T-helper 1 cell treated with Interleukin-12 subunit alpha and Interleukin-12 subunit beta and Interleukin-4 antibody, amounts not matched to agents 30 ng/mL and 1 ng/mL, for 36 hours (primary cell): ENCODE measurements around the gene CIAO2A. TPM values are rescaled to one million over a fixed set of nuclear protein-coding genes. Genes with fewer than 3 reads are reported as not detected.

Experiments used
- intact Hi-C: fragments of 100-400 bp; cut with micrococcal nuclease; formaldehyde crosslinking; loops from one replicate; pipeline ENCODE4 v1.15.1; 2024
- total RNA-seq: library from RNA; stranded (reverse); gene quantifications from 2 replicates; pipeline ENCODE4 v1.2.3, GENCODE V29; 2022

CIAO2A gene
- total RNA-seq, 1 donor from 2014 or later, result 64.2 TPM

GRCh38 chr15:64112073-64112772 lies 18.6 kb upstream of the CIAO2A start:
- intact Hi-C loops, result loop anchor here (5.0 kb wide), 1 partner anchor 40 kb away; the partner anchor contains the start of gene SNX22

DNA sequence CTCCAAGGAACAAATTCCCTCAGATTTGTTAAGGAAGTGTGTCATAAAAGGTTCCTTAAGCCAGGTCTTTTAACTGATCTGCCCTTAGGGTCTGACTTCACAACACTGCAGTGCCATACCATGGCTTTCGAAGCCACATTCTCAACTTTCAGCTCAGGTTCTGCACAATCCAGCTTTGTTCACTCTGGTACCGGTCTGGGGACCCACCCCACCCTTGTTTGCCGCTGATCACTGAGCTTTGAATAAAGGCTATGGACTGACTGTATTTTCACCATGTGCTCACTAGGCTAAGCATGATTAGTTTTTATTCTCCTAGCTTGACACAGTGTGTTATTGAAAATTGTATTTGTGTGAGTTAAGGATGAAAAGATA lies 18.0 kb upstream of the CIAO2A start:
- intact Hi-C loops, result loop anchor here (5.0 kb wide), 1 partner anchor 41 kb away; the partner anchor contains the start of gene SNX22

GRCh38 chr15:64110950-64111678 lies 17.5 kb upstream of the CIAO2A start:
- intact Hi-C loops, result loop anchor here (5.0 kb wide), 1 partner anchor 41 kb away; the partner anchor contains the start of gene SNX22

- intact Hi-C loops, result loop anchor here (5.0 kb wide), 1 partner anchor 42 kb away; the partner anchor contains the start of gene SNX22
These were observed 16.6 kb upstream of the CIAO2A start for GRCh38 chr15:64110108-64110701.

DNA sequence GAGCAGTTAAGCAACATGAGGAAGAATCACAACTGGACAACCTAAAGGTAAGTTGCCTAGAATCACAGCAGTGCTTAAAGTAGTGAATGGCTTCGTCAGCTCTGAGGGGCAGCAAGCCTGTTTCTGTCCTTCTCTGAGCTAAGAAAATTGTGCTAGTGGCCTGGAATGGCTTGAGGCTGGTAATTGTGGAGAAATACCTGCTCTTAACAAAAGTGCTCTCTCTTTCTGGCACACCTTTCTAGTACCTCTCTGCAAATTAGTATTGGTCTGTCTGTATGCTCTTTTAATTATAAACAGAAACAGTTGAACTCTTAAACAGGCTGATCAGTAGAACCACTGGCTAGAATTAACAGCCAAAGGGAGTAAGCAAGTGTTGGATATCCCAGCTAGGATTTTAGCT lies 13.7 kb upstream of the CIAO2A start:
- intact Hi-C loops, result no loop called here

- intact Hi-C loops, result no loop called here
These were observed 11.6 kb upstream of the CIAO2A start for GRCh38 chr15:64105113-64105704.

GRCh38 chr15:64102497-64102896 lies 8.9 kb upstream of the CIAO2A start:
- intact Hi-C loops, result no loop called here

DNA sequence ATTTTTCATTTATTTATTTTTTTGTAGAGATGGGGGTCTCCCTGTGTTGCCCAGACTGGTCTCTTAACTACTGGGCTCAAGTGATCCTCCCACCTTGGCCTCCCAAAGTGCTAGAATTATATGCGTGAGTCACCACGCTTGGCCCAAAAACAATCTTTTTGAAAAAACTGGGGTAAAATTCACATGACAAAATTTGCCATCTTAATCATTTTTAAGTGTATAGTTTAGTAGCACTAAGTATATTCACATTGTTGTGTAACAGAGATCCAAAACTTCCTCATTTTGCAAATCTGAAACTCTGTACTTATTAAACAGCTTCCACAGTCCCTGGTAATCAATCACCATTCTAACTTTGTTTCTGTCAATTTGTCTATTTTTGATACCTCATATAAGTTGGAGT lies 7.3 kb upstream of the CIAO2A start:
- intact Hi-C loops, result no loop called here

DNA sequence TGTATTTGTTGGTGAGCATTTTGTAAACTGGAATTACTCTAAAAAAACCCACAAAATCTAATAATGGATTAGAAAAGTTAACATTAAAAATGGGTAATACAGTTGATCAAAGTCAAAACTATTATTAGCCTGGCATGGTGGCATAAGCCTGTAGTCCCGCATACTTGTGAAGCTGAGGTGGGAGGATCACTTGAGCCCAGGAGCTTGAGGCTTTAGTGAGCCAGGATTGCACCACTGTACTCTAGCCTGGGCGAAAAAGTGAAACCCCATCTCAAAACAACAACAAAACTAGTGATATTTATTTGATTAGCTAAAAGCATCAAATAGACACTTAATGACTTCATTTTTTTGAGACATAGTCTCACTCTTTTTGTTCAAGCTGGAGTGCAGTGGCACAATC lies 5.7 kb upstream of the CIAO2A start:
- intact Hi-C loops, result no loop called here

GRCh38 chr15:64096668-64097384 lies 3.2 kb upstream of the CIAO2A start:
- intact Hi-C loops, result loop anchor here (1.0 kb wide), 1 partner anchor 56 kb away; no protein-coding TSS in a partner anchor

GRCh38 chr15:64095795-64096667 lies 2.4 kb upstream of the CIAO2A start, which contains the start of gene SNX1:
TSS of gene SNX1 (plus strand) at chr15:64095982. CDS start at chr15:64096014, 32 bp downstream.
- intact Hi-C loops, result loop anchor here (1.0 to 2.0 kb wide), 6 partner anchors 57 to 1089 kb away; partner anchors contain the start of genes CLPX, LACTB, PCLAF and PIF1

DNA sequence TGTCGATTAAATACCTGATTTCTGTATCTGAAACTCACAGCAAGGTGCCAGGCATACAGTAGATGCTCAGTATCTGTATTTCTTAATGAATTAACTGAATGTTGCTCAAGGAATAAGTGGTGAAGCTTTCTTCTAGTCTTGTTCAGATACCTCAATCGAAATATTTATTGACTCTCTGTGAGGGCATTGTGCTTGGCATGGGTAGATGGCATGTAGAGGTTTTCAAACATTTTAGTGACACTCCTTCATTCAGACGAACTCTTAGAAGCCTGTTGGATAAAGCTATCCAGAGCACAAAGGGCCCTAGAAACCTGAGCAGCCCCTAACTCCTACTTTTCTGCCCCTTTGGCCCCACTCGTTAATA lies 1.8 kb upstream of the CIAO2A start:
- intact Hi-C loops, result loop anchor here (1.0 to 2.0 kb wide), 5 partner anchors 285 to 1089 kb away; partner anchors contain the start of genes CLPX, LACTB, PCLAF and PIF1

GRCh38 chr15:64092864-64093626 lies 593 bp downstream of the CIAO2A start:
- intact Hi-C loops, result loop anchor here (1.0 to 5.0 kb wide), 15 partner anchors 46 to 1212 kb away; partner anchors contain the start of genes APH1B, CSNK1G1, DAPK2 and RNU5B-1

GRCh38 chr15:64092075-64092820 lies 1.4 kb downstream of the CIAO2A start:
- intact Hi-C loops, result loop anchor here (1.0 to 5.0 kb wide), 10 partner anchors 45 to 1213 kb away; partner anchors contain the start of genes APH1B, CSNK1G1, DAPK2 and RNU5B-1

- intact Hi-C loops, result loop anchor here (5.0 kb wide), 2 partner anchors 813 to 1043 kb away; partner anchors contain the start of gene APH1B
These were observed 3.1 kb downstream of the CIAO2A start for GRCh38 chr15:64090527-64090926.

GRCh38 chr15:64089543-64090280 lies 3.9 kb downstream of the CIAO2A start:
- intact Hi-C loops, result loop anchor here (5.0 kb wide), 2 partner anchors 812 to 1042 kb away; partner anchors contain the start of gene APH1B

GRCh38 chr15:64082757-64083156 lies 10.9 kb downstream of the CIAO2A start:
- intact Hi-C loops, result no loop called here
